PC-9 (cell line): ENCODE measurements around the gene YARS2.

Experiments
- EZH2 ChIP-seq: fragments of 200-600 bp; sonication (generic); IDR thresholded peaks from 2 replicates; pipeline ENCODE4 v1.8.0; 2017; ENCODE audit warnings: antibody characterized with exemption, low read depth
- TF ChIP-seq, protein P1 (sequence below): fragments of 200-600 bp; sonication (generic); conservative IDR thresholded peaks from 2 replicates; pipeline ENCODE4 v1.6.1; 2017; ENCODE audit warnings: mixed run types, antibody characterized with exemption, mild to moderate bottlenecking, moderate library complexity

DNA sequence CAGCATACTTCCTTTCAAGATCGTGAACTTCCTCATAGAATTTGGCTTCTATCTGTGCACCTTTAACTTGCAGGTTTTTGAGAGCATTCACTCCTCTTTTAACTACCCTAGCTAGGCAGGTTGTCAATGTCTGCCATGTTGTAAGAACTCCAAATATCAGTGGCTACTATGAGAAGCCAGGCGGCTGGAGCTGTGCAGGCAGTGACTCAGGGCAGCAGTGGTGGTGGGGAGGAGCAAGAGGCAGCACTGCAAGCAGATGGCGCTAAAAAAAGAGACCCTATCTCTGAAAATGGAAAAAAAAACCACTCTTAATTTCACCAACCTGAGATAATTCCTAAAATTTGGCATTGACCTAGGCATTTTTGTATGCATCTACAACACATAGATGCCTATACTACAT lies 28.5 kb downstream of the YARS2 start:
- TF ChIP-seq, protein P1, sequence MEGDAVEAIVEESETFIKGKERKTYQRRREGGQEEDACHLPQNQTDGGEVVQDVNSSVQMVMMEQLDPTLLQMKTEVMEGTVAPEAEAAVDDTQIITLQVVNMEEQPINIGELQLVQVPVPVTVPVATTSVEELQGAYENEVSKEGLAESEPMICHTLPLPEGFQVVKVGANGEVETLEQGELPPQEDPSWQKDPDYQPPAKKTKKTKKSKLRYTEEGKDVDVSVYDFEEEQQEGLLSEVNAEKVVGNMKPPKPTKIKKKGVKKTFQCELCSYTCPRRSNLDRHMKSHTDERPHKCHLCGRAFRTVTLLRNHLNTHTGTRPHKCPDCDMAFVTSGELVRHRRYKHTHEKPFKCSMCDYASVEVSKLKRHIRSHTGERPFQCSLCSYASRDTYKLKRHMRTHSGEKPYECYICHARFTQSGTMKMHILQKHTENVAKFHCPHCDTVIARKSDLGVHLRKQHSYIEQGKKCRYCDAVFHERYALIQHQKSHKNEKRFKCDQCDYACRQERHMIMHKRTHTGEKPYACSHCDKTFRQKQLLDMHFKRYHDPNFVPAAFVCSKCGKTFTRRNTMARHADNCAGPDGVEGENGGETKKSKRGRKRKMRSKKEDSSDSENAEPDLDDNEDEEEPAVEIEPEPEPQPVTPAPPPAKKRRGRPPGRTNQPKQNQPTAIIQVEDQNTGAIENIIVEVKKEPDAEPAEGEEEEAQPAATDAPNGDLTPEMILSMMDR = no peak
- TF ChIP-seq EZH2 = no peak
